Measurements from ENCODE around the gene PUS1.

Gene PUS1

GRCh38 chr12:131902332-131903241 is 26.5 kb upstream of the PUS1 start:
- DNase-seq (ENCODE audit: low read depth), result no peak

GRCh38 chr12:131903270-131904255 is 25.5 kb upstream of the PUS1 start:
- DNase-seq (ENCODE audit: low read depth), result no peak

GRCh38 chr12:131904346-131904745 is 24.7 kb upstream of the PUS1 start:
- DNase-seq (ENCODE audit: low read depth), result no peak

- no peak for DNase-seq (ENCODE audit: low read depth)
Measured at GRCh38 chr12:131905081-131905629, 23.9 kb upstream of the PUS1 start.

- DNase-seq (ENCODE audit: low read depth), result no peak
Measured at GRCh38 chr12:131905630-131906091, 23.4 kb upstream of the PUS1 start.

GRCh38 chr12:131907379-131908091 is 21.5 kb upstream of the PUS1 start:
- DNase-seq (ENCODE audit: low read depth), result no peak

GRCh38 chr12:131908092-131909080 is 20.7 kb upstream of the PUS1 start:
- no peak for DNase-seq (ENCODE audit: low read depth)

- no peak for DNase-seq (ENCODE audit: low read depth)
Measured at GRCh38 chr12:131909081-131909751, 19.9 kb upstream of the PUS1 start.

- DNase-seq (ENCODE audit: low read depth), result no peak
Measured at GRCh38 chr12:131909752-131910219, 19.3 kb upstream of the PUS1 start.

GRCh38 chr12:131910302-131911027 is 18.6 kb upstream of the PUS1 start:
- no peak for DNase-seq (ENCODE audit: low read depth)

GRCh38 chr12:131911028-131911650 is 17.9 kb upstream of the PUS1 start:
- DNase-seq (ENCODE audit: low read depth), result no peak

- no peak for DNase-seq (ENCODE audit: low read depth)
Measured at GRCh38 chr12:131911851-131912477, 17.1 kb upstream of the PUS1 start.

GRCh38 chr12:131912518-131913274 is 16.4 kb upstream of the PUS1 start:
- no peak for DNase-seq (ENCODE audit: low read depth)

GRCh38 chr12:131913666-131914065 is 15.4 kb upstream of the PUS1 start:
- no peak for DNase-seq (ENCODE audit: low read depth)

GRCh38 chr12:131914179-131914702 is 14.8 kb upstream of the PUS1 start:
- DNase-seq (ENCODE audit: low read depth), result no peak

GRCh38 chr12:131915000-131915689 is 13.9 kb upstream of the PUS1 start:
- DNase-seq (ENCODE audit: low read depth), result no peak
